ENCODE data around the gene TMEM184A. TPM values are rescaled to one million over a fixed set of nuclear protein-coding genes. Genes with fewer than 3 reads are reported as not detected.

TMEM184A gene
- total and polyA plus RNA-seq, 2 of the 8 experiments (the other 6 are each of a cell fraction or from before 2014, with no cell fraction given) = 1.8 to 2.1 TPM

- H3K18ac ChIP-seq (ENCODE audit: extremely low read depth, low read length) = no peak overlapping the region
- no peak overlapping the region for H4K91ac ChIP-seq (replicated peaks; ENCODE audit: insufficient read length, low read length)
- no peak for TF ChIP-seq CREB1 (IDR thresholded peaks at IDR 0.05)
- no peak for TF ChIP-seq SP4 (IDR thresholded peaks at IDR 0.05; ENCODE audit: low read length)
- TF ChIP-seq RFX5 (IDR thresholded peaks at IDR 0.05; ENCODE audit: borderline replicate concordance, low read depth, low read length) = no peak
- H4K20me1 ChIP-seq (replicated peaks in 1 of 2; ENCODE audit: control insufficient read depth in 1 of 2, insufficient read depth in 2 of 2, low read length in 2 of 2) = peaks cover 0 to 4% of the 10 kb centered on the region in 2 experiments
- H3K4ac ChIP-seq (replicated peaks; ENCODE audit: insufficient read length, low read depth, low read length) = no peak overlapping the region
- 0 out of 2 replicates have a peak overlapping the region, but pooled peaks have one; percentile 13 for H2AK5ac ChIP-seq (ENCODE audit: low read depth, low read length)
- no peak overlapping the region for H3K4me2 ChIP-seq (ENCODE audit: insufficient read depth in 1 of 2, low read depth in 2 of 2, low read length in 2 of 2)
- no peak for FAIRE-seq
- H3K56ac ChIP-seq (replicated peaks; ENCODE audit: insufficient read length, low read depth, low read length) = no peak overlapping the region
- H4K5ac ChIP-seq (ENCODE audit: insufficient read length, low read depth, low read length) = no peak overlapping the region
- no peak overlapping the region for H2BK15ac ChIP-seq (ENCODE audit: low read length)
- H3K23me2 ChIP-seq (ENCODE audit: low read depth, low read length) = peaks cover 15% of the 10 kb centered on the region; the same call in 1 of the 2 replicates
- no peak for DNase-seq (ENCODE audit: low read depth in 1 of 2, low spot score in 2 of 2)
- no peaks in the 10 kb centered on the region for H3K4me1 ChIP-seq (replicated peaks in 1 of 4; ENCODE audit: control insufficient read depth in 3 of 4, insufficient read depth in 4 of 4, low read length in 3 of 4)
- no peak overlapping the region for H4K8ac ChIP-seq (ENCODE audit: extremely low read depth, insufficient read depth, low read length)
- H3K27me3 ChIP-seq (replicated peaks in 1 of 4; ENCODE audit: control insufficient read depth in 3 of 4, extremely low read depth in 1 of 4, insufficient read depth in 3 of 4, low read length in 3 of 4) = 0 out of 7 replicates have a peak, but pooled peaks cover 0 to 2% (median 0%) of the 10 kb centered on the region in 4 experiments
- POLR2A ChIA-PET (ENCODE audit: partially characterized antibody) = interaction anchor here (0.8 kb wide), 1 partner anchor 15 kb away, joined by 3 read pairs; no protein-coding TSS in a partner anchor
- H3K79me2 ChIP-seq (ENCODE audit: control insufficient read depth in 1 of 2, insufficient read depth in 2 of 2, low read length in 2 of 2) = no peaks in the 10 kb centered on the region
- no peaks in the 10 kb centered on the region for H3K79me1 ChIP-seq (ENCODE audit: low read depth, low read length)
- H2BK120ac ChIP-seq (replicated peaks; ENCODE audit: low read depth, low read length) = no peak overlapping the region
- H2BK20ac ChIP-seq (ENCODE audit: low read length) = no peak overlapping the region
- H3K36me3 ChIP-seq (ENCODE audit: control insufficient read depth in 2 of 4, insufficient read depth in 4 of 4, low read length in 3 of 4) = no peaks in the 10 kb centered on the region
- no peak overlapping the region for H3K9ac ChIP-seq (replicated peaks in 1 of 4; ENCODE audit: extremely low read depth in 1 of 4, low read depth in 3 of 4, low read length in 3 of 4)
- CTCF ChIA-PET (ENCODE audit: partially characterized antibody) = interaction anchor here (0.7 to 1.5 kb wide), 7 partner anchors 10 to 596 kb away, joined by 3 to 7 read pairs (median 3); no protein-coding TSS in a partner anchor
- H2AFZ ChIP-seq (ENCODE audit: low read length) = no peak overlapping the region
- no peak overlapping the region; the same call in 1 of the 2 replicates for H2BK12ac ChIP-seq (ENCODE audit: low read depth, low read length)
- no peak overlapping the region for H3K23ac ChIP-seq (ENCODE audit: insufficient read length)
- no peak overlapping the region for H3K4me3 ChIP-seq (ENCODE audit: extremely low read depth in 1 of 4, insufficient read depth in 2 of 4, low read depth in 3 of 4, low read length in 4 of 4)
- no peak overlapping the region for H3K14ac ChIP-seq (ENCODE audit: insufficient read length)
- no peak overlapping the region for H2BK5ac ChIP-seq (ENCODE audit: low read depth, low read length)
- no peak overlapping the region for H3K27ac ChIP-seq (ENCODE audit: low read depth, low read length)
- H3K9me3 ChIP-seq (ENCODE audit: insufficient read depth in 2 of 2, low read depth in 1 of 2, low read length in 1 of 2) = peaks cover 4 to 5% of the 10 kb centered on the region in 2 experiments; a peak in 2 of 4 replicates
- 85% methylated on average over 6 of the region's 6 CpGs; no CpG with 5 or more reads in 1 of the 2 experiments for WGBS, 2 experiments (ENCODE audit: extremely low coverage in 1 of 2, insufficient coverage in 1 of 2, insufficient read length in 1 of 2, insufficient replicate concordance in 2 of 2, low coverage in 1 of 2, low lambda C conversion rate in 2 of 2, missing lambda C conversion rate in 1 of 2)
Observed at GRCh38 chr7:1591396-1591795, 35.4 kb upstream of the TMEM184A start.
